GM18909 (cell line): Measurements from ENCODE around the gene B3GNT9.
A peak's percentile ranks its signal among the peaks of the same experiment; 100 is the strongest.

ENCODE experiments used
- ATAC-seq: cut with Tn5 transposase; IDR thresholded peaks from one replicate; pipeline ENCODE4 v1.9.1; 2021; ENCODE audit warnings: mild to moderate bottlenecking; ENCODE audit not compliant: unreplicated experiment, poor library complexity

B3GNT9 gene

GRCh38 chr16:67169642-67170167, 18.9 kb upstream of the B3GNT9 start:
- ATAC-seq = no peak

- ATAC-seq = no peak
Measured at GRCh38 chr16:67169011-67169451, 18.2 kb upstream of the B3GNT9 start.

GRCh38 chr16:67167588-67167987, 16.8 kb upstream of the B3GNT9 start:
- ATAC-seq = no peak

GRCh38 chr16:67166598-67167168, 15.9 kb upstream of the B3GNT9 start:
- ATAC-seq = no peak

GRCh38 chr16:67166110-67166547, 15.3 kb upstream of the B3GNT9 start:
- ATAC-seq = no peak

- ATAC-seq = no peak
Measured at GRCh38 chr16:67165121-67166078, 14.6 kb upstream of the B3GNT9 start.

- no peak for ATAC-seq
Measured at GRCh38 chr16:67164599-67165061, 13.8 kb upstream of the B3GNT9 start, which contains the start of gene HSF4. Gene HSF4, plus strand, starts transcription at chr16:67164745. Its CDS starts 67 bp downstream, at chr16:67164812.

- ATAC-seq = no peak
Measured at GRCh38 chr16:67163999-67164558, 13.3 kb upstream of the B3GNT9 start.

- no peak for ATAC-seq
Measured at GRCh38 chr16:67163164-67163998, 12.6 kb upstream of the B3GNT9 start.

- no peak for ATAC-seq
Measured at GRCh38 chr16:67162506-67163163, 11.8 kb upstream of the B3GNT9 start.

- ATAC-seq = no peak
Measured at GRCh38 chr16:67161595-67162058, 10.8 kb upstream of the B3GNT9 start.

- ATAC-seq = peak; percentile 35
Measured at GRCh38 chr16:67158637-67159600, 8.1 kb upstream of the B3GNT9 start.

GRCh38 chr16:67157892-67158635, 7.3 kb upstream of the B3GNT9 start:
- ATAC-seq = no peak

- ATAC-seq = no peak
Measured at GRCh38 chr16:67157106-67157748, 6.4 kb upstream of the B3GNT9 start.

GRCh38 chr16:67156143-67156844, 5.5 kb upstream of the B3GNT9 start:
- no peak for ATAC-seq
